Measurements from ENCODE around the gene TMEM126A.

TMEM126A gene

DNA sequence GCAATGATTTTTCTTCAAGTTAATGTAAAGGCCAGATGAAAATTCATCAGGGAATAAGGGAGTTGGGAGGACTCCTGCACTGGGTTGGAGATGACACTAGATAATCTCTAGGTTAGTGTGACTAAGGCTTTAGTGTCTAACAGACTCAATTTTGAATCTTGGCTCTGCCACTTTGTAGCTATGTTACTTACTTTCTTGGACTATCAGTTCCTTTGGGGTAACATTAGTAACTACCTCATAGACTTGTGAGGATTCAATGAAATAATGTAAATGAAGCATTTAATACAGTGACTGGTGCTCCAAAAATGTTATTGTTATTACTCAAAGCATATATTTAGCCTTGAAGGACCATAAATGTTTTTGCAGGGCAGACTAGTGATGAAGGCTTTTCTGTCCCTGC, 47.8 kb downstream of the TMEM126A start:
- no peak for DNase-seq (ENCODE audit: low read depth in 2 of 2)

DNA sequence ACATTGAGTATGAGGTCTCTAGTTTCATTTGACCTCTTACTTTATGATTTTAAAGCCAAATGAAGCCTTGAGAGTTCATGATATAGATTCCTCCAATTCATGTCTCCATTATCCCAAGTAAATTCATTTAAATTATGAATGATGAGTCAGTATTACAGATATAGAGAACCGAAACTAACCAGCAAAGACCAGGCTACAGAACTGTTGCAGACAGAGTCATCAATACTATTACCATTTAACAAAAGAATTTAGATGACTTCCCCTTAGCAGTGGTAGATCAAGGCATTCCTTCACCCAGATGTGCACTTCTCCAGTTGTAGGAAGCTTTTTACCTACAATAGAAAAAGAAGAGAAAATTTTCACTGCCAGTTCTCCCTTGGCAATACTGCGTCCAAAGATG, 50.0 kb downstream of the TMEM126A start:
- DNase-seq (ENCODE audit: low read depth in 2 of 2) = no peak

- DNase-seq (ENCODE audit: low read depth in 2 of 2) = no peak
Observed at GRCh38 chr11:85698195-85698594, 50.4 kb downstream of the TMEM126A start.

DNA sequence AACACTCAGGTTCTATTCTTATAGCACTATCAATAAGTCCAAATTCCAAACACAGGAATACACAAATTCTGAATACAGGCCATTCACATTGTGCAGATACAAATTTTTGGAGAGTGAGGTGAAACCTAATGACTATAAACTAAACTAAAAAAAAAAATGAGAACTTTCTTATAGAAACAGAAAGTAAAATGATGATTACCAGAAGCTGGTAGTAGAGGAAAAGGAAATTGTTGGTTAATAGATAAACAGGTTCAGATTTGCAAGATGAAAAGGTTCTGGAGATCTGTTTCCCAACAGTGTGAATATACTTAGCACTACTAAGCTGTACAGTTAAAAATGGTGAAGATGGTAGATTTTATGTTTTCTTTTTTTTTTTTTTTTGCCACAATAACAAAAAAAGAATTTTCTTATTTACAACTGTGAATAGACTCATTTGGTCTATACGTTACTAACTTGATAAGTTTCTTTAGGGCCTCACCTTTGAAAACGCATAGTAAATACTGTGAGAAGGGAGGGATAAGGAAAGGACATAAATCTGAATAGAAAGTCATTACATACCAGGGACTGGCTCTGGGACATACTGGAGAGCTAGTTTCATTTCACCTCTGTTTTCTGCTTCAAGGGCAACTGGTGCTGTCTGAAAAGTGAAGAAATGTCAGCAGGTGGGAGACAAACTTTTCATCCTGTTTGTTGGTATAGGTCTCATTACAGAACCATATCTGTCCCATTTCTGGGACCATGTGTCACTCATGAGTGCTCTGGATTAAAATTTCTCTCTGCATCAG, 52.4 kb downstream of the TMEM126A start:
- DNase-seq (ENCODE audit: low read depth in 2 of 2) = no peak

GRCh38 chr11:85704967-85705366, 57.2 kb downstream of the TMEM126A start:
- DNase-seq (ENCODE audit: low read depth in 2 of 2) = no peak

DNA sequence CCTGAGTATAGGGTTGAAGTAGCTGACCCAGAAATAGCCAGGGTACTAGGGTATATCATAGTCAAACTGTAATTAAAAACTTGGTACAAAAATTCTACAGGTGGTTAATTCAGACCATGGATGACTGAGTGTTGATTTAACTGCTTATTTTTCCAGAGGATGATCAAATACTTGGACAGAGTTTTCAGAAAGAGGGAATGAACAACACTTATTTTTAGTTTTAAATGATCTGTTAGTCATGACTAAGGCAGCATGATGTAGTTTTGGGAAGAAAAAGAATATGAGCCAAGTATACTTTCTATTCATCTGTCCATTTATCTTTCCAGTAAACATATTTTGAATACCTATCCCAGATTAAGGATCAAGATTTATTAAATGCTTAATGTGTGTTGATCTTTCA, 58.0 kb downstream of the TMEM126A start:
- DNase-seq (ENCODE audit: low read depth in 2 of 2) = no peak

Measured in stimulated activated CD4-positive, alpha-beta T cell treated with anti-CD3 and anti-CD28 coated beads, Interleukin-4, amount 100 ng/mL, for 48 hours (primary cell).